ENCODE data around the gene ITGAL.
"Not testable (repeated sequence)": the region's sequence is repeated elsewhere in the genome, so short reads cannot be mapped to it uniquely, and the experiment has no call there.

ITGAL gene

DNA sequence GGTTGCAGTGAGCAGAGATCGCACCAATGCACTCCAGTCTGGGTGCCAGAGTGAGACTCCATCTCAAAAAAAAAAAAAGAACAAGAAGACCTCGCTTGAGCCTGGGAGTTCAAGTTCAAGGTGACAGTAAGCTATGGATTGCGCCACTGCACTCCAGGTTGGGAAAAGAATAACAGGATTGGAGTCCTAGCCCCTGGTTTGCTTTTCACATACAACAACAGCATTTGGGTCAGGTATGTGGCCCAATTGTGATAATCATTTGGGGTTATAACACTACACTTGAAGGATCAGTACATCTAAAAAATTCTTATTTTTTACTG, 23.5 kb upstream of the ITGAL start:
- Histone ChIP-seq H2AFZ (ENCODE audit: low read depth, low read length) (no peak overlapping the region), H3K4me1 (ENCODE audit: low read length) (peaks cover 45% of the 10 kb centered on the region), H3K79me2 (ENCODE audit: low read length) (peaks cover 15% of the 10 kb centered on the region), H3K9me3 (ENCODE audit: insufficient read depth, low read length) (no peaks in the 10 kb centered on the region), H3K9ac (ENCODE audit: low read length) (no peak overlapping the region), H3K4me2 (ENCODE audit: low read length) (no peak overlapping the region), H3K4me3 (ENCODE audit: low read length) (no peak overlapping the region), H3K36me3 (replicated peaks; ENCODE audit: low read depth, low read length) (peaks cover 11% of the 10 kb centered on the region), H3K27me3 (ENCODE audit: low read depth, low read length) (no peaks in the 10 kb centered on the region), H3K27ac (ENCODE audit: low read length) (no peak overlapping the region), H4K20me1 (ENCODE audit: insufficient read depth, low read length) (no peaks in the 10 kb centered on the region)
- no peak for TF ChIP-seq EZH2phosphoT487 (IDR thresholded peaks at IDR 0.05; ENCODE audit: low read depth)
- no peak for TF ChIP-seq CTCF (IDR thresholded peaks at IDR 0.05; ENCODE audit: low read depth, low read length)

DNA sequence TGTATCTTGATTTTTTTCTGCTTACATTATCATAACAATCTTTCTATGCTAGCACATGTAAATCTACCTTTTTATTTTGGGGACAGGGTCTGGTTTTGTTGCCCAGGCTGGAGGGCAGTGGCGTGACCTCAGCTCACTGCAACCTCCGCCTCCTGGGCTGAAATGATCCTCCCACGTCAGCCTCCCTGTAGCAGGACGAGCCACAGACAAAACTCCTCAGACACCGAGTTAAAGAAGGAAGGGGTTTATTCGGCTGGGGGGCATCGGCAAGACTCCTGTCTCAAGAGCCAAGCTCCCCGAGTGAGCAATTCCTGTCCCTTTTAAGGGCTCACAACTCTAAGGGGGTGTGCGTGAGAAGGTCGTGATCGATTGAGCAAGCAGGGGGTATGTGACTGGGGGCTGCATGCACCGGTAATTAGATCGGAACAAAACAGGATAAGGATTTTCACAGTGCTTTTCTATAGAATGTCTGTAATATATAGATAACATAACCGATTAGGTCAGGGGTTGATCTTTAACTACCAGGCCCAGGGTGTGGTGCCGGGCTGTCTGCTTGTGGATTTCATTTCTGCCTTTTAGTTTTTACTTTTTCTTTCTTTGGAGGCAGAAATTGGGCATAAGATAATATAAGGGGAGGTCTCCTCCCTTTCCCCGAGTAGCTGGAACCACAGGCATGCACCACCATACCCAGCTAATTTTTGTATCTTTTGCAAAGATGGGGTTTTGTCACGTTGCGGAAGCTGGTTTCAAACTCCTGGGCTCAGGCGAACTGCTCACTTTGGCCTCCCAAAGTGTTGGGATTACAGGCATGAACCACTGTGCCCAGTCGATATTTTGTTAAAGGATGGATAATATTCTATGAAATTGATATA, 19.6 kb upstream of the ITGAL start:
- peak overlapping the region; percentile 69 for H3K4me2 ChIP-seq (ENCODE audit: low read length)
- peaks cover 40% of the 10 kb centered on the region for H3K4me1 ChIP-seq (ENCODE audit: low read length)

DNA sequence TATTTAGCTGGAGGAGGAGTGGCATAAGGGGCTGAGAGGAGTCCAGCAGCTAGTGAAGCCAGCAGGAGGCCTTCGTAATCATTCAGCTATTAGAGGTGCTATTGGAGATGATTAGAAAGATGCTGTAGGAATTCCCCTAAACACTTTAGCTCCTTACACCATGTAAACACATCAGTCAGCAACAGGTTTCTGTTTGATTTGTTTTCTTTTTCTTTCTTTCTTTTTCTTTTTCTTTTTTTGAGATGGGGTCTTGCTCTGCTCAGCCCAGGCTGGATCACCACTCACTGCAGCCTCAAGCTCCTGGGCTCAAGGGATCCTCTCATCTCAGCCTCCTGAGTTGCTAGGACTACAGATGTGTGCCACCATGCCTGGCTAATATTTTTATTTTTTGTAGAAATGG, 16.2 kb upstream of the ITGAL start:
- no peak overlapping the region for H3K4me3 ChIP-seq (ENCODE audit: low read length)
- no peaks in the 10 kb centered on the region for H4K20me1 ChIP-seq (ENCODE audit: insufficient read depth, low read length)
- peaks cover 51% of the 10 kb centered on the region for H3K4me1 ChIP-seq (ENCODE audit: low read length)
- H2AFZ ChIP-seq (ENCODE audit: low read depth, low read length), result no peak overlapping the region
- H3K27ac ChIP-seq (ENCODE audit: low read length), result no peak overlapping the region
- H3K36me3 ChIP-seq (replicated peaks; ENCODE audit: low read depth, low read length), result no peaks in the 10 kb centered on the region
- no peaks in the 10 kb centered on the region for H3K79me2 ChIP-seq (ENCODE audit: low read length)
- no peaks in the 10 kb centered on the region for H3K27me3 ChIP-seq (ENCODE audit: low read depth, low read length)
- no peak overlapping the region for H3K9ac ChIP-seq (ENCODE audit: low read length)
- H3K4me2 ChIP-seq (ENCODE audit: low read length), result 0 out of 2 replicates have a peak overlapping the region, but pooled peaks have one; percentile 4
- no peak for TF ChIP-seq EZH2phosphoT487 (IDR thresholded peaks at IDR 0.05; ENCODE audit: low read depth)
- no peaks in the 10 kb centered on the region for H3K9me3 ChIP-seq (ENCODE audit: insufficient read depth, low read length)

More for the DNA sequence above, 19.6 kb upstream of the ITGAL start:
- not testable (repeated sequence) for H4K20me1 ChIP-seq (ENCODE audit: insufficient read depth, low read length); H3K27me3 ChIP-seq (ENCODE audit: low read depth, low read length); H3K9me3 ChIP-seq (ENCODE audit: insufficient read depth, low read length); H3K79me2 ChIP-seq (ENCODE audit: low read length); H3K36me3 ChIP-seq (replicated peaks; ENCODE audit: low read depth, low read length)
- H3K9ac ChIP-seq (ENCODE audit: low read length), result peak overlapping the region; percentile 51
- H3K27ac ChIP-seq (ENCODE audit: low read length), result peak overlapping the region; percentile 64
- peak overlapping the region; percentile 79 for H2AFZ ChIP-seq (ENCODE audit: low read depth, low read length)
- H3K4me3 ChIP-seq (ENCODE audit: low read length), result peak overlapping the region; percentile 49

- H3K36me3 ChIP-seq (replicated peaks; ENCODE audit: low read depth, low read length), result no peaks in the 10 kb centered on the region
- H3K4me2 ChIP-seq (ENCODE audit: low read length), result no peak overlapping the region
- H3K27ac ChIP-seq (ENCODE audit: low read length), result no peak overlapping the region
- H3K4me1 ChIP-seq (ENCODE audit: low read length), result peaks cover 48% of the 10 kb centered on the region
- H3K4me3 ChIP-seq (ENCODE audit: low read length), result no peak overlapping the region
- no peaks in the 10 kb centered on the region for H3K79me2 ChIP-seq (ENCODE audit: low read length)
- no peaks in the 10 kb centered on the region for H3K9me3 ChIP-seq (ENCODE audit: insufficient read depth, low read length)
- no peak overlapping the region for H2AFZ ChIP-seq (ENCODE audit: low read depth, low read length)
- H3K9ac ChIP-seq (ENCODE audit: low read length), result no peak overlapping the region
- no peaks in the 10 kb centered on the region for H4K20me1 ChIP-seq (ENCODE audit: insufficient read depth, low read length)
- no peaks in the 10 kb centered on the region for H3K27me3 ChIP-seq (ENCODE audit: low read depth, low read length)
- TF ChIP-seq EZH2phosphoT487 (IDR thresholded peaks at IDR 0.05; ENCODE audit: low read depth) (no peak), CTCF (IDR thresholded peaks at IDR 0.05; ENCODE audit: low read depth, low read length) (no peak)
Measured at GRCh38 chr16:30457256-30457655, 15.3 kb upstream of the ITGAL start.

DNA sequence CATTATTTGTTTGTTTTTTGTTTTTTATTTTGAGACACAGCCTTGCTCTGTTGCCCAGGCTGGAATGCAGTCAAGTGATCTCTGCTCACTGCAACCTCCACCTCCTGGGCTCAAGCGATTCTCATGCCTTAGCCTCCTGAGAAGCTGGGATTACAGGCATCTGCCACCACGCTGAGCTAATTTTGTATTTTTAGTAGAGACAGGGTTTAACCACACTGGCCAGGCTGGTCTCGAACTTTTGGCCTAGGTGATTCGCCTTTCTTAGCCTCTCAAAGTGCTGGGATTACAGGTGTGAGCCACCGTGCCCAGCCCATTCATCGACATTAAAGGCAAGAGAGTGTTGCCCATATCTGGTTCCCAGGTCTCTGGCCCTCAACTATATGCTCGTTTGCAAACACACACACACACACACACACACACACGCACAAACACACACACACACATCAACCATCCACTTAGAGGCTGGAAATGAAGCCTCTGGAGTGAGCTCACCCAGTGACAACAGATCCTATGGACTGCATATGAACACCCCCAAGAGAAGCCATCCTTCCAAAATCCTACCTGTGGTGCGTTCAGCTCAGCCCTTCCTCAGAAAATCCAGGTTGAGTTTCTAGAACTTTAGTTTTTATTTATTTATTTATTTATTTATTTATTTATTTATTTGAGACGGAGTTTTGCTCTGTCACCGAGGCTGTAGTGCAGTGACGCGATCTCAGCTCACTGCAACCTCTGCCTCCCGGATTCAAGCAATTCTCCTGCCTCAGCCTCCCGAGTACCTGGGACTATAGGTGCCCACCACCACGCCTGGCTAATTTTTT, 14.6 kb upstream of the ITGAL start:
- H3K36me3 ChIP-seq (replicated peaks; ENCODE audit: low read depth, low read length), result no peaks in the 10 kb centered on the region
- H3K9me3 ChIP-seq (ENCODE audit: insufficient read depth, low read length), result no peaks in the 10 kb centered on the region
- no peak overlapping the region for H3K4me3 ChIP-seq (ENCODE audit: low read length)
- H3K27me3 ChIP-seq (ENCODE audit: low read depth, low read length), result no peaks in the 10 kb centered on the region
- H3K27ac ChIP-seq (ENCODE audit: low read length), result no peak overlapping the region
- no peak for TF ChIP-seq CTCF (IDR thresholded peaks at IDR 0.05; ENCODE audit: low read depth, low read length)
- TF ChIP-seq EZH2phosphoT487 (IDR thresholded peaks at IDR 0.05; ENCODE audit: low read depth), result no peak
- no peak overlapping the region for H3K4me2 ChIP-seq (ENCODE audit: low read length)
- H2AFZ ChIP-seq (ENCODE audit: low read depth, low read length), result no peak overlapping the region
- H3K4me1 ChIP-seq (ENCODE audit: low read length), result peaks cover 41% of the 10 kb centered on the region
- H4K20me1 ChIP-seq (ENCODE audit: insufficient read depth, low read length), result no peaks in the 10 kb centered on the region
- no peak overlapping the region for H3K9ac ChIP-seq (ENCODE audit: low read length)
- H3K79me2 ChIP-seq (ENCODE audit: low read length), result no peaks in the 10 kb centered on the region

Measured in OCI-LY3 (cell line).